Activated CD4-positive, alpha-beta T cell treated with anti-CD3 and anti-CD28 coated beads, Interleukin-2, amount 50 U/mL, for 1 hour (primary cell): ENCODE data around the gene NCOR2.

Source experiments
- DNase-seq: peaks from one replicate; pipeline ENCODE4 v3.0.0-alpha.2; 2020

The NCOR2 gene

GRCh38 chr12:124558313-124558712 lies 9.1 kb downstream of the NCOR2 start:
- DNase-seq, result no peak

GRCh38 chr12:124557518-124558223 lies 9.7 kb downstream of the NCOR2 start:
- DNase-seq, result no peak

DNA sequence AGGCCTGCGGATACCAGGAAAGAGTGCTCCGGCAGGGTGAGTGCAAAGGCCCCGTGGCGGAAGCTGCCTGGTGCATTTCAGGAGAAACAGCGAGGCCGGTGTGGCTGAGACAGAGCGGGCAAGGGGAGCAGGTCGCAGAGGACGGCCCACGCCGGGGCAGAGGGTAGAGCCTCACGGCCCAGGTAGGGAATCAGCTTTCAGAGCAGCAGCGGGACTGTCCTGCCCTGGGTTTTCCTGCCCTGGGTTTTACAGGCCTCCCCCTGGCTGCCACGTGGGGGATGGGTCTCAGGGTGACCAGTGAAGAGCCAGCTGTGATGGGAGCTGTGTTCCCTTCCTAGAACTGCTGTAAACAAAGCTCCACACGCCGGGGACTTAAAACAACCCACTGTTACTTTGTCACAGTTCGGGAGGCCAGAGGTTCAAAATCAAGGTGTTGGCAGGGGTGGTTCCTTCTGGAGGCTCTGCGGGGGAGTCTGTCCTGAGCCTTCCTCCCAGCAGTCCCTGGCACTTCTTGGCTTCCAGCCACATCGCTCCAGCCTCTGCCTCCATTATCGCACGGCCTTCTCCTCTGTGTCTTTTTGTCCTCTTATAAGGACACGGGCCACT lies 10.4 kb downstream of the NCOR2 start:
- no peak for DNase-seq

DNA sequence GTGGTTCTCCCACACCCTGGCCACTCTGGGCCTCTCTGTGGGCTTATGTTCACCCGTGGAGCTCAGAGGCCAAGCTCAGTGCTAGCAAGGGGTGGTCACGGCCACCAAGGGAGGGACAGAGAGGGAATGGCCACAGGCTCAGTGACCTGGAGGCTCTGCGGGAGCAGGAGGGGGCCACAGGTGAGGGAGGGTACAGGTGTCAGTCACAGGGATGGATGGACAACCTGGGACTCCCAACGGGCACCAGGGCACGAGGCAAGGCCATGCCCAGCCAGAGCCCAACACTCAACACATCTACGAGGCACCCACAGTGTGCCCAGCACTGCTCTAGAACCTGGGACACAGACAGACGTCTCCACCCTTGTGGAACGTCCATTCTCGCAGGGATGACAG lies 11.3 kb downstream of the NCOR2 start:
- no peak for DNase-seq

DNA sequence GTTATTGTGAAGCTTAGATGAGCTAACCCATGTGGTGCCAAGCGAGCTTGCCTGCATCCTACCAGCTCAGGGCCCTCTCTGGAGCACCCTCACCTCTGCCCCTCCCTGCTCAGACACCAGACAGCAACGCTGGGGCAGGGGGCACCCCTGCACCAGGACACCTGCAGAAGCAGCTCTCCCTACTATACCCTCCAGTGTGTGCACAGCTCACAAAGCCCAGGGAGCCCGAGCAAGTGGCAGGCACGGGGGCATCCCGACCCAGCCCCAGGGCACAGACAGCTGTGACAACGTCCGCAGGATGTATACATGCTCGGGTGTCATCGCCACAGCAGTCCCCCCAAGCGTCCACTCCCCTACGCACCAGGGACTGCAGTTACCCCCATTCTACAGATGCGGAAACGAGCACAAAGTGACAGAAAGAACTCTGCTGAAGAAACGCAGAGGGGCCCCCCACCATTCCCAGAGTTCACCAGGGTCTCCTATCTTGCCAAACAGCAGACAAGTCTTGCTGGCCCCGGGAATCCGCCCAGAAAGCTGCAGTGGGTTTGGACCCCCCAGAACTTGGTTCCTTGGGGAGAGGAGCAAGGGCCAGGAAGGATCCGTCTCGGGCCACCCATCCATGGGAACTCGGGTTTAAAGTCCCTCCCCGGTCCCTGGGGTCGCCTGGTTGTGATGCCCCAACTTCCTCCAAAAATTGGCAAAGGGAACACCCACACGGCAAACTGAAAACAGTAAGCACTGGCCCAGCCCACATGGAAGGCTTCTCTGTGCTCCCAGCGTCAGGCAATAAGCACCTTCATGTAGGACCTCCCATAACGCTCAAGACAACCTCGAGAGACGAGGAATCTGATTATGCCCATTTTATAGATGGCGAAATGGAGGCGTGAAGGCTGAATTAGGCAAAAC lies 12.0 kb downstream of the NCOR2 start:
- DNase-seq, result no peak

DNA sequence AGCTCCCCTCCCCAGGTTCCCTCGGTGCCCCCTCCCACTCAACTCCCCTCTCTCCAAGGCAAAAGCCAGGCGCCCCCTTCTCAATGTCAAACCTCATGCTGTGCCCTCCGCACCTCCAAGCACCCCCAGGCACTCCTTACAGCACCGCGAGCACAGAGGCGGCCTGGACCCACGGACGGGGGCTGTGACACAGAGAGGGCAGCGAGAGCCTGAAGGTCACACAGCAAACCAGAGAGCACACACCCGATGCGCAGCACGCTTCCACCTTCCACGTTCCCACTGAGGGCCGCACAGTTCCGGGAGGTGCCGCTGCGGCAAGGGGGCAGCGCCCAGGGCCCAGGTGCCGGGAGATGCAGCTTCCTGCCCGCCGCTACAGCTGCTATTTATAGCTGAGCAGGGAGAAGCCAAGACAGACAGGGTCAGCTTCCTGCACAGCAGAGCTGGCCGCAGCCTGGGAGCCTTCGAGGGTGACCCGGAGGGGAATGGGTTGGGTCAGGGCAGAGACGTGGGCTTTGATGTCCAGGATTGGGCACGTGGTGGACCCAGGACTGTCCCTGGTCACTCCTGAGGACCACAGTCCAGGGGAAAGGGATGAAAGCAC lies 12.9 kb downstream of the NCOR2 start:
- no peak for DNase-seq

DNA sequence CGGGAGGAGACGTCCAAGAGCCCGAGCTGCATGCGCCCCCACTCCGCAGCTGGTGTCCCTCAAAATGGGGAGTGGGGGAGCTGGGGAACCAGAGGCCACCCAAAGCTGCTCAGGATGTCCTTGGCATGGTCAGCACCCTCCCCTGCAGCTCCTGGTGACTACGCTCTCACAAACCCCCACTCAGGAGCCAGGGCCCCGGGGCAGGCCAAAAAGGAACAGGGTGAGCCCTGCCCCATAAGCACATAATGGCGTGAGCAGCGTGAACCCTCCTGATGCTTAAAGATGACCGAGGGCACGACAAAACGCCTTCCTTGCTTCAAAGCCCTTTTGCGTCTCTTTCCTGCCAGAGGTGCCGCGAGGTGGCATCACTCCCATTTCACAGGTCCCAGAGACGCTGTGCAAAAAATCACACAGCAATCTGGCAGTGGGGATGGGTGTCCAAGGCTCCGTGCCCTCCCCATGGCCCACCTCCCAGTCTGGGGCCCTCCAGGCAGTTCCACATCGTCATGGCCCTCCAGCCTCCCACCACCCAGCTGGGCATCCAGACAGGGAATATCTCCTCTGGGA lies 13.5 kb downstream of the NCOR2 start:
- DNase-seq, result no peak

GRCh38 chr12:124551268-124552144 lies 15.9 kb downstream of the NCOR2 start:
- DNase-seq, result no peak

DNA sequence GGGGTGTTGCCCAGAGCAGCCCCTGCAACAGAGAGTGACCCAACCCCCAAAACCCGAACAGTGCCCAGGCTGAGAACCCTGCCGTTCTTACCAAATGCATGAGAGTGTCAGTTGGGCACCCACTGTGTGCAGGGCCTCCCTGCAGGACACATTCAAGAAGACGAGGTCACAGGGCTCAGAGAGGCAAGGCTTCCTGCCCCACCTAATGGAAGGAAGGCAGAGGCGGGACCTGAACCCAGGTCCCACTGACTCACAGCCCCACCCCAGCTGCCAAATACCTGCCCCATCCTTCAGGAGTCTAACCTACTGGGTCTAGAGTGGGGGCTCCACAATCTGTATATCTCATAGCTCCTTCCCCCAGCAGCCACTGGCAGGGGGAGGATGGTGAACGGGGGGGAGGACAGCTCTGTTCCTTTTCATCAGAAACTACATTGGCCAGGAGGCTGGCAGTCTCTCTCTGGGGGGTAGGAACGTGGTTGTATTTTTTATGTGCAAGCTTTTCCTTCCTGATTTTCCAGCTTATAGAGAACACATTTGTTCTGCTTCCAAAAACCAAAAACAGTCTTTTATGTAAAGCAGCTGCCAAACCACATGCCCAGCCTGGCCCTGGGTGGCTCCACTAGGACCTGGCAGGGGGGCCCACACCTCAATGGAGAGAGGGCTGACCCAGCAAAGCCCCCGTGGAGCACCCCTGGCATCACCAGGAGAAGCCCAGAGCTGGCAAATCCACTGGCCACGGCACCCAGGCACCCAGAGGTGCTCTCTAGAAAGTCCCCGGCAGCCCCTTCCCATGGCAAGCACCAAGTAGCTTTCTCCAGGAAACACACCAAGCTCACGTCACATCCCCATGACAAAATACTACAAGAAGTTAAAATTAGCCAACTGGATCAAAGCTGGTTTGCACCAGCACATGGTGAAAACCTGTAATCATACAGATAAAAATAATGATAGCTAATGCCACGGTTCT lies 17.0 kb downstream of the NCOR2 start:
- DNase-seq, result no peak

- no peak for DNase-seq
Measured at GRCh38 chr12:124549629-124550028, 17.8 kb downstream of the NCOR2 start.

GRCh38 chr12:124548854-124549378 lies 18.5 kb downstream of the NCOR2 start:
- DNase-seq, result no peak

- no peak for DNase-seq
Measured at GRCh38 chr12:124547626-124548025, 19.8 kb downstream of the NCOR2 start.

GRCh38 chr12:124545508-124546418 lies 21.6 kb downstream of the NCOR2 start:
- DNase-seq, result no peak

DNA sequence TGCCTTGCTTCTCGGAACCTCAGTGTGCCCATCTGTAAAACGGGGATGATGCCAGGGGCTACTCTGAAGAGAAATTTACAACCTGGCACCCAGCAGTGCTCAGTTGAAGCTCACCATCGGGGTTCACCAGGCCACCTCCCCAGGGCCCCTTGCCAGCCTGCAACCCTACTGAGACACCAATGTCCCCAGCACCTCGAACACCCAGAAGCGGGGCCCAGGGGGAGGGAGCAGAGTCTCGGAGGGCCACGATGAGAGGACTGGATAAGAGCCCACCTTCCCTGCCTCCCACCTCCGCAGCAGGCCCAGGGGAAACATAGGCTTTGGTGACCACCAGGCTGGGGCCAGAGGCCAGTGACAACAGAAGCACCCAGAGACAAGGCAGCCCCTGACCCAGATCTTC lies 22.4 kb downstream of the NCOR2 start:
- no peak for DNase-seq

GRCh38 chr12:124544311-124544970 lies 23.0 kb downstream of the NCOR2 start:
- DNase-seq, result no peak

DNA sequence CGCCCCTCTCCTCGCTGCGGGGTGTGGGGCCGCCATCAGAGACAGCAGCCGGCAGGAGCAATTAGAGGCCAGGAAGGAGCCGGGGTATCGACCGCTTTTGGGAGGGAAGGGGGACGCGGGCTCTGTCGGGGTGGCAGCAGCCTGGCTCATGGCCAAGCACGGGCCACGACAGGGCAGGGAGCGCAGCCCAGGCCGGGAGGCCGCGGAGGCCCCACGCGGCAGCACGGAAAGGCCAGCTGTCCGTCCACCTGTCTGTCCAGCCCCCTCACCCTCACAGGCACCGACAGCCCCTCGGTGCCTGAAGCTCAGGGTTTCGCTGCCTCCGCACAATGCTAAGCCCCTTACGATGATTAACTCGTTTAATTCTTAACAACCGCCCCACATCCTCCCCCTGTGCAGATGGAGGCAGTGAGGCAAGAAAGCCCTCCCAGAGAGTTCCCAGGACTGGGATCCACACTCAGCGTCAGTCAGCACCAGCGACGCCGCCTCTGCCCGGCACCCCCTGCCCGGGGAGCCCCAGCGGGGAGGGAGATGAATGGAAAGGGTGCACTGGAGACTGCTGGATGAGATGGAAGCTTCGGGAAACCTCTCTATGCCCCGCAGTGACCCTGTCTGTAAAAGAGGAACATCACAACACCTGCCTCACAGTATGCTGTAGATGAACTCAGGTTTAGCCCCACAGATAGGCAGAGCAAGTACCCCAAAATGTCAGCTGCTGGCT lies 23.7 kb downstream of the NCOR2 start:
- DNase-seq, result no peak

- no peak for DNase-seq
Measured at GRCh38 chr12:124543052-124543589, 24.3 kb downstream of the NCOR2 start.
